Endothelial cell of umbilical vein (primary cell): Measurements from ENCODE around the gene CLCN2. TPM values are rescaled to one million over a fixed set of nuclear protein-coding genes. Genes with fewer than 3 reads are reported as not detected.

Experiments
- BruUV-seq: library from RNA; stranded (reverse); fragments of 400-500 nt; replicated peaks from 2 replicates; lab custom pipeline; 2021; lab: Mats Ljungman, UMichigan
- CTCF ChIA-PET: fragments of 300-600, 350-600 bp; sonication (Branson Sonifier 250); formaldehyde crosslinking; loops from one replicate; lab custom pipeline; 2021; ENCODE audit warnings: antibody characterized with exemption, inconsistent platforms; lab: Charles Lee
- POLR2A ChIA-PET: fragments of 300-600, 350-600 bp; sonication (Branson Sonifier 250); formaldehyde crosslinking; loops from one replicate; lab custom pipeline; 2021; ENCODE audit warnings: antibody characterized with exemption, inconsistent platforms; lab: Charles Lee
- DNase-seq: peaks from one replicate; pipeline ENCODE4 v3.0.0-alpha.2; 2011; ENCODE audit warnings: low read depth, low spot score
- FAIRE-seq: peaks from 2 replicates; lab custom pipeline; 2011; peaks lifted over from hg19 to GRCh38; lab: Jason Lieb, UNC
- H2AFZ ChIP-seq: 2 replicates; pipeline ENCODE4 v1.6.0; 2012; ENCODE audit warnings: low read depth, low read length, control low read depth, inconsistent platforms
- H3K27ac ChIP-seq: 2 replicates; pipeline ENCODE4 v1.5.1; 2011; ENCODE audit warnings: low read depth, mild to moderate bottlenecking, control low read depth, low read length, moderate library complexity; ENCODE audit not compliant: insufficient read depth
- H3K27me3 ChIP-seq, 2 experiments: 2 replicates each; pipeline versions ENCODE4 v1.6.0 to v1.6.1; 2011; ENCODE audit warnings: low read length in 2 of 2, mixed read lengths in 1 of 2; ENCODE audit not compliant: control insufficient read depth in 2 of 2, insufficient read depth in 2 of 2
- H3K36me3 ChIP-seq, 2 experiments: 2 replicates in 1 of 2; 3 replicates in 1 of 2; pipeline ENCODE4 v1.5.1; 2011; ENCODE audit warnings: low read length in 2 of 2, mild to moderate bottlenecking in 1 of 2, moderate library complexity in 1 of 2; ENCODE audit not compliant: control insufficient read depth in 2 of 2, insufficient read depth in 2 of 2; ENCODE audit errors: extremely low read depth in 1 of 2
- H3K4me1 ChIP-seq: 3 replicates; pipeline ENCODE4 v1.5.1; 2011; ENCODE audit warnings: mild to moderate bottlenecking, low read length; ENCODE audit not compliant: control insufficient read depth, insufficient read depth; ENCODE audit errors: extremely low read depth
- H3K4me2 ChIP-seq: 2 replicates; pipeline ENCODE4 v1.6.1; 2011; ENCODE audit warnings: low read length, control low read depth, mixed read lengths; ENCODE audit not compliant: insufficient read depth
- H3K4me3 ChIP-seq, 3 experiments: fragments of 200-600 bp in 1 of 3; sonication (generic), shearing (Covaris generic) in 1 of 3; replicated peaks in 1 of 3; 2 replicates each; pipeline ENCODE4 v1.5.1; 2011 to 2016; ENCODE audit warnings: control low read depth in 3 of 3, low read length in 3 of 3, mild to moderate bottlenecking in 2 of 3, inconsistent platforms in 1 of 3, low read depth in 1 of 3, moderate library complexity in 1 of 3; ENCODE audit not compliant: insufficient read depth in 1 of 3
- H3K79me2 ChIP-seq: 2 replicates; pipeline ENCODE4 v1.6.0; 2012; ENCODE audit warnings: low read length, inconsistent platforms; ENCODE audit not compliant: control insufficient read depth, insufficient read depth
- H3K9ac ChIP-seq: replicated peaks from 2 replicates; pipeline ENCODE3; 2011; ENCODE audit warnings: low read length, control low read depth; ENCODE audit not compliant: insufficient read depth; ENCODE audit errors: extremely low read depth
- H3K9me1 ChIP-seq: replicated peaks from 3 replicates; pipeline ENCODE4 v1.6.0; 2011; ENCODE audit warnings: mild to moderate bottlenecking, low read length; ENCODE audit not compliant: control insufficient read depth, insufficient read depth; ENCODE audit errors: extremely low read depth
- H3K9me3 ChIP-seq: replicated peaks from 2 replicates; pipeline ENCODE4 v1.5.1; 2012; ENCODE audit warnings: low read length, inconsistent platforms; ENCODE audit not compliant: control insufficient read depth, insufficient read depth
- H4K20me1 ChIP-seq: replicated peaks from 2 replicates; pipeline ENCODE3; 2011; ENCODE audit warnings: mild to moderate bottlenecking, low read length; ENCODE audit not compliant: control insufficient read depth, insufficient read depth; ENCODE audit errors: extremely low read depth
- EZH2 ChIP-seq: IDR thresholded peaks from 2 replicates; pipeline ENCODE4 v1.6.1; 2012; ENCODE audit warnings: borderline replicate concordance, low read depth, mild to moderate bottlenecking, moderate library complexity, low read length, inconsistent platforms; ENCODE audit not compliant: severe bottlenecking
- FOS ChIP-seq: IDR thresholded peaks from 2 replicates; pipeline ENCODE4 v1.6.1; 2011; ENCODE audit warnings: mild to moderate bottlenecking, low read length, moderate library complexity, borderline replicate concordance; ENCODE audit not compliant: insufficient read depth
- GATA2 ChIP-seq: IDR thresholded peaks from 2 replicates; pipeline ENCODE4 v1.7.0; 2011; ENCODE audit warnings: low read depth, mild to moderate bottlenecking, moderate library complexity, mixed read lengths, low read length; ENCODE audit not compliant: insufficient read length, insufficient read depth
- JUN ChIP-seq: IDR thresholded peaks from 2 replicates; pipeline ENCODE4 v1.6.1; 2011; ENCODE audit warnings: borderline replicate concordance, low read depth; ENCODE audit not compliant: insufficient read length, insufficient read depth
- MYC ChIP-seq: IDR thresholded peaks from one replicate; pipeline ENCODE4 v1.6.1; 2011; ENCODE audit warnings: mild to moderate bottlenecking, low read depth, low read length
- POLR2A ChIP-seq: IDR thresholded peaks from 2 replicates; pipeline ENCODE4 v1.6.1; 2012; ENCODE audit warnings: low read depth, mild to moderate bottlenecking, control low read depth, low read length
- POLR2AphosphoS5 ChIP-seq: IDR thresholded peaks from 2 replicates; pipeline ENCODE4 v1.6.1; 2012; ENCODE audit warnings: low read depth, mild to moderate bottlenecking, control low read depth, low read length, moderate library complexity; ENCODE audit not compliant: insufficient read depth
- dilution Hi-C: fragments of 300-500 bp; cut with MboI; formaldehyde crosslinking; loops from one replicate; pipeline ENCODE4 v1.15.0; 2019; ENCODE audit warnings: low sequenced_read_pairs; ENCODE audit not compliant: extremely low pct_ligation_motif_present
- intact Hi-C: fragments of 100-400 bp; cut with micrococcal nuclease; formaldehyde crosslinking; loops from one replicate; pipeline ENCODE4 v1.10.0; 2022
- polyA plus RNA-seq, 4 experiments: library from polyadenylated mRNA; depleted of rRNA in 3 of 4; stranded (reverse) in 3 of 4; unstranded in 1 of 4; fragments of >200 nt; gene quantifications; 2 replicates each; pipeline versions ENCODE4 v1.2.1 to v1.2.3, GENCODE V29; 2011 to 2012; ENCODE audit warnings: missing spikeins in 1 of 4
- total RNA-seq: library from RNA; stranded (reverse); gene quantifications from 2 replicates; pipeline ENCODE4 v1.2.3, GENCODE V29; 2021
- TF ChIP-seq, protein P1 (sequence below), 2 donors: IDR thresholded peaks; 1 replicate in 1 of 2; 2 replicates in 1 of 2; pipeline ENCODE4 v1.5.1; 2011; ENCODE audit warnings: low read length in 2 of 2, mild to moderate bottlenecking in 2 of 2, moderate library complexity in 2 of 2, control low read depth in 1 of 2, inconsistent platforms in 1 of 2, low read depth in 1 of 2; ENCODE audit not compliant: insufficient read depth in 1 of 2; ENCODE audit errors: extremely low read depth in 1 of 2
- TF ChIP-seq, protein P2 (sequence below): IDR thresholded peaks from 2 replicates; pipeline ENCODE4 v1.6.1; 2011; ENCODE audit not compliant: insufficient read depth, insufficient read length

CLCN2 gene
- total and polyA plus RNA-seq, 2 donors (not counting 3 experiments of a cell fraction or from before 2014, with no cell fraction given): 3.5 to 6.5 TPM

DNA sequence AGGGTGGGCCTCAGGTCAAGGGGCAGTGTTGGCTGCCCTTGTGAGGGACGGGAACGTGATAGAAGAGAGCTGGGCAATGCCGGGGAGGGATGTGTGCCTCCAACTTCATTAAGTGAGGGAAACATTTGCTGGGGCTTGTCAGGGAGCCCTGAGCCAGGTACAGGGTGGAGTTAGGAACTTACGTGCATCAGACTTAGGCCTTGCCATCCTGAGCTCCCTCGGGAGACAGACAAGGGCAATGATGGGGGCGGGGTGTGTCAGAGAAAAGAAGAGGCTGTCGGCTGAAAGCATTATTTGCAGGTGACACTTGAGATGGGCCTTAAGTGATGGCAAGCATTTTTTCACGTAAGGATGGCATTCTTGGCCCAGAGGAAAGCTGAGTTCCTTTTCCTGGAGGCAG, 22.4 kb downstream of the CLCN2 start:
- H3K9me1 ChIP-seq: no peaks in the 10 kb centered on the region
- H3K4me2 ChIP-seq: peak overlapping the region; percentile 73
- DNase-seq (no peak), FAIRE-seq (no peak)
- peaks cover 2 to 22% of the 10 kb centered on the region in 2 experiments for H3K36me3 ChIP-seq
- POLR2A ChIA-PET: interaction anchor here (0.6 kb wide), 1 partner anchor 1530 kb away, joined by 6 read pairs; no protein-coding TSS in a partner anchor
- no peak overlapping the region for H2AFZ ChIP-seq
- no TSS peak for BruUV-seq
- no peaks in the 10 kb centered on the region for H4K20me1 ChIP-seq
- CTCF ChIA-PET: interaction anchor here (1.0 to 2.2 kb wide), 7 partner anchors 8 to 33 kb away, joined by 3 to 7 read pairs (median 4); partner anchors contain the start of genes CLCN2 and POLR2H
- H3K79me2 ChIP-seq: peaks cover 39% of the 10 kb centered on the region
- peak overlapping the region in 1 of 3 experiments; percentile 4 for H3K4me3 ChIP-seq
- dilution Hi-C loops: no loop called here
- intact Hi-C loops: loop anchor here (10.0 kb wide), 1 partner anchor 1596 kb away; the partner anchor contains the start of gene TRA2B
- H3K27me3 ChIP-seq: no peaks in the 10 kb centered on the region
- TF ChIP-seq MYC (no peak), GATA2 (no peak), EZH2 (no peak), JUN (no peak), POLR2A (no peak), POLR2AphosphoS5 (no peak), FOS (no peak)
- TF ChIP-seq, protein P1, sequence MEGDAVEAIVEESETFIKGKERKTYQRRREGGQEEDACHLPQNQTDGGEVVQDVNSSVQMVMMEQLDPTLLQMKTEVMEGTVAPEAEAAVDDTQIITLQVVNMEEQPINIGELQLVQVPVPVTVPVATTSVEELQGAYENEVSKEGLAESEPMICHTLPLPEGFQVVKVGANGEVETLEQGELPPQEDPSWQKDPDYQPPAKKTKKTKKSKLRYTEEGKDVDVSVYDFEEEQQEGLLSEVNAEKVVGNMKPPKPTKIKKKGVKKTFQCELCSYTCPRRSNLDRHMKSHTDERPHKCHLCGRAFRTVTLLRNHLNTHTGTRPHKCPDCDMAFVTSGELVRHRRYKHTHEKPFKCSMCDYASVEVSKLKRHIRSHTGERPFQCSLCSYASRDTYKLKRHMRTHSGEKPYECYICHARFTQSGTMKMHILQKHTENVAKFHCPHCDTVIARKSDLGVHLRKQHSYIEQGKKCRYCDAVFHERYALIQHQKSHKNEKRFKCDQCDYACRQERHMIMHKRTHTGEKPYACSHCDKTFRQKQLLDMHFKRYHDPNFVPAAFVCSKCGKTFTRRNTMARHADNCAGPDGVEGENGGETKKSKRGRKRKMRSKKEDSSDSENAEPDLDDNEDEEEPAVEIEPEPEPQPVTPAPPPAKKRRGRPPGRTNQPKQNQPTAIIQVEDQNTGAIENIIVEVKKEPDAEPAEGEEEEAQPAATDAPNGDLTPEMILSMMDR (IDR thresholded peaks at IDR 0.05; ENCODE audit: extremely low read depth in 1 of 2, insufficient read depth in 1 of 2, low read depth in 1 of 2, low read length in 2 of 2): no peak
- TF ChIP-seq, protein P2, sequence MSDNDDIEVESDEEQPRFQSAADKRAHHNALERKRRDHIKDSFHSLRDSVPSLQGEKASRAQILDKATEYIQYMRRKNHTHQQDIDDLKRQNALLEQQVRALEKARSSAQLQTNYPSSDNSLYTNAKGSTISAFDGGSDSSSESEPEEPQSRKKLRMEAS: no peak
- peaks cover 54% of the 10 kb centered on the region for H3K4me1 ChIP-seq
- H3K9me3 ChIP-seq: no peaks in the 10 kb centered on the region
- peak overlapping the region; percentile 60 for H3K9ac ChIP-seq
- H3K27ac ChIP-seq: peak overlapping the region; percentile 99
